HUDEP-2 (cell line): ENCODE measurements around the gene TEX22.

Source experiments
- DNase-seq, 76 experiments: peaks; one replicate each; lab custom pipeline; 2025; ENCODE audit not compliant: unreplicated experiment in 76 of 76; lab: John Stamatoyannopoulos, UW

TEX22 gene

DNA sequence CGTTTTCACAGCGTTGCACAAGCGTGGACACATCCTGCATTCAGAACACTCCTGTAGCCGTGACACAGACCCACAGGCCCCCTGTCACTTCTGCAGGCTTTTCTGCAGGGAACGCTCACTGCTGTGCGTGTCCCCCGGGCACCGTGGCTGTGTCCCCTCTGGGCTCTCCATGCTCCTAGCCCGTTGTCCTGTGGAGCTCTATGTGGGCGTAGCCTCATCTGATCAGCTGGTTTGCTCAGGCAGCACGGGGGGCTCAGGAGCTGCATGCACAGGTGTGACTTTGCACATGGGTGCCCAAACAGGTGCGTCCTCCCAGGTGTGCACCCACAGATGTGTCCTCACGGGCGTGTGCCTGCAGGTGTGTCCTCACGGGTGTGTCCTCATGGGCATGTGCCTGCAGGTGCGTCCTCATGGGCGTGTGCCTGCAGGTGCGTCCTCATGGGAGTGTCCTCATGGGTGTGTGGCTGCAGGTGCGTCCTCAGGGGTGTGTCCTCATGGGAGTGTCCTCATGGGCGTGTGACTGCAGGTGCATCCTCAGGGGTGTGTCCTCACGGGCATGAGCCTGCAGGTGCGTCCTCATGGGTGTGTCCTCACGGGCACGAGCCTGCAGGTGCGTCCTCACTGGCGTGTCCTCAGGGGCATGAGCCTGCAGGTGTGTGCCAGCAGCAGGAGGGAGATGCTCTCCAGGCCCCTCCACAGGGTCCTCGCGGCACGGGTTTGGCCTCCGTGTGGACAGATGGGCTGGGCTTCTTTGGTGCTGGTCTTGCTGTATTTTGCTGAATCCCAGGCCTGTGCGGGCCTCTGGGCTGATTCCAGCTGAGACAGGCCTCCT lies 38.8 kb downstream of the TEX22 start:
- DNase-seq = no peak

DNA sequence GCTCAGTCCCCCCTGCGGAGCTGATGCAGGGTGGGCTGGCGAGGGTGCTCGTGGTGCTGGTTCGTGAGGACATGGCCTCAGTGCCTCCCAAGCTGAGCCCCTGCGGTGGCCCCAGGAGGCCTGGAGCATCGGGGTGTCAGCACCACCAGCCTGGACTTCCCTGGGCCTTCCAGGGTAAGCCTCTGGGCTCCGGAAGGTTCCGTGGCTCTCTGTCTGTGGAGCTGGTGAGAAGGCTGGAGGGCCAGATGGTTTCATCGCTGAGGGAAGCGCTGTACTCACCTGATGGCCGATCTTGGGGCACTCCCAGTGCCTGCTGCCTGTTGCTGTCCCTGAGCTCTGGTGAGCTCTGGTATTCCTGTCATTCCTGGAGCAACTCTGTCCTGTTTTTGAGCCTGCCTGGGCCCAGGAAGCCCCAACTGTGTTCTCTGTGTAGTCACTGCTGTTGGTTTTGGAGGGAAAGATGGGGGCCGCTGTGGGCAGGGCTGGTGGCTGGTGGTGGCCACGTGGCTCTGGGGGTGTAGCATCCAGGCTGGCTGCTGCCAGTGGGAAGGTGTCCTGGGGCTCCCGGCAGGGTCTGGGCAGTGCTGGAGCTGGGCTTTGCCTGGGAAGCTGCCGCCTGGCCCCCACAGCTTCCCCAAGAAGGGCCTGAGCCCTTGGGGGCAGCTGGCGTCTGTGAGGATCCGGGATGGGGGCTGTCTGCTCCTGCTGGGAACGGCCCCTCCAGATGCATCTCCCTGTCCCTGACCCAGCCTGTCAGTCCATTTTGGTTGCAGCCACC lies 39.6 kb downstream of the TEX22 start:
- no peak for DNase-seq

DNA sequence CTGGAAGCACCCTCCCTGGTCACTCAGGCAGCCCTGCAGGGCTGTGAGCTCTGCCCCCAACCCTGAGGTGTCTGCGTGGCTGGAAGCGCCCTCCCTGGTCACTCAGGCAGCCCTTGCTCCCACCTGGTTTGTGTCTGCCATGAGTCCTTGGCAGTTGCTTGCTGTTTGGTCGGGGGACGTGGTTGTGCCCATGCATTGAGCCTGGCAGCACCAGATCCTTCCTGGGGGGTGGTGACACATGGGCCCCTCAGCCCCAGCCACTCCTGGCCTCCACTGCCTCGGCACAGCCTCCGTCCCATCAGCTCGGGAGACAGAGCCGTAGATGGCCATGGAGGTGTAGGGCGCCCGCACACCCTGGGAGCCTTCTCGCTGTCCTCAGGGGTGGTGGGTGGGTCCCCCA lies 40.8 kb downstream of the TEX22 start:
- DNase-seq = no peak

DNA sequence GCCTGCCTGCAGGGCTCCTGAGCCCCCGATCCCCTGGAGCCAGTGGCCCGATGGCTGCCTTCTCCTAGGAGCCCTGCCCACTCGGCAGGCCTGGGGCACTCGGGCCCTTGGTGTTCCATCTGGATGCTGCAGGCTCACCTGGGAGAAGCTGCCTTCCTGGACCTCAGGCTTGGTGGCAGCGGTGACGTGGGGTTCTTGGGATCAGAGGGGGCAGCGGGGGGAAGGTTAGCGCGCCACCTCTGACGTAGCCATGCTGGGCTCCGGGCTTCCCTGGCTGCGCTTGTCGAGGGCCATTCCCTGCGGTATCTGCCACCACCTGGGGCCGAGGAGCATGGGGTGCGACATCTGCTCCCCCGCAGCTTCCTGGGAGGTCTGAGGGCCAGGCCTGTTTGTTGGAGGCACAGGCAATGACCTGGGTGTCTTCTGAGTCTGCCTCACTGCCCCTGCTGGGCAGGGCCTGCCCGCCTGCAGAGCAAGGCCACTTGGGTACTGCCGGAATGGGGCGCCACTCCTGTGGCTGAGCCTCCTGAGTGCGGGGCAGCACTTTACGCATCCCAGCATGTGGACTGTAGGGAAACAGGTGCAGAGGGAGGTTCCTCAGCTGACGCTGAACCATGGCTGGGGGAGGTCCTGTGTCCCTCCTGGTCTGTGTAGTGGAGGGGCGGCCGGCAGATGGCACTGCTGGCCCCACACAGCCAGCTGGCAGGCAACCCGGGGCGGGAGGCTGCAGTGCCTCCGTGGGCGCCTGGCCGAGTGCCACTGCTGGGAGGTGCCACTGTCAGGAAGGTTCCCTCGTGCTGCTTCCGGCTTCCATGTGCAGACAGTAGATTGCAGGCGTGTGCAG lies 41.6 kb downstream of the TEX22 start:
- peak in 69 of 76 experiments; percentile 11 to 96 (median 69) for DNase-seq

DNA sequence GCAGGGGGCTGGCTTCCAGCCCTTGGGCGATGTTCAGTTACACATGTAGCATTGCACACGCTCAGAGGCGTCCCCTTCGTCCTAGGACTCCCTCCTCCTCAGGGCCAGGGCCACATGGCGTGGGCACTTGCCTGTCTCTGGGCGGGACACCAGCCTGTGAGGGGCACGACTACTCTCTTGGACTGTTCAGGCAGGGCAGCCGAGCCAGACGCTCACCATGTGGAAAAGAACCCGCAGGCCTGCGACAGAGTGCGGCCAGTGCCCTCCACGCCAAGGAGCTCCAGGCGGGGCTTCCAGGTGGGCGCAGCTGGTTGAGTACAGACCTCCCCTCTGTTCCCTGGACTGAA lies 42.2 kb downstream of the TEX22 start:
- DNase-seq = no peak

DNA sequence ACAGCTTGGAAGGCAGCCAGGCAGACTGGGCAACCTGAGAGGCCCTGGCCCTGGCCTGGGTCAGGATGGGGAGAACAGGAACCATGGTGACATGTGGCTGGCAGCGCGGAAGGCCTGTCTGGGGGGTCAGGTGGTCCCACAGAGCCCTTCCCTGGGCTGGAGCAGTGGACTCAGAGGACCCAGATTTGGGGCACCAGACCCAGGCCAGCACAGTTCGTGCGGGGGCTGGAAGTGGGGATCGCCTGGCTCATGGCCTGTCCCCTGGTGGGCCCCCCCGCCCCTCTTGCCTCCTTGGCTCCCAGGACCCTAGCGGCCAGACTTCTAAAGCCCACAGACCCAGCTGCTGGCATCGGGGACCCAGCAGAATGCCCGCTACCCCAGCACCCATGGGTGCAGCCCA lies 42.7 kb downstream of the TEX22 start:
- no peak for DNase-seq

DNA sequence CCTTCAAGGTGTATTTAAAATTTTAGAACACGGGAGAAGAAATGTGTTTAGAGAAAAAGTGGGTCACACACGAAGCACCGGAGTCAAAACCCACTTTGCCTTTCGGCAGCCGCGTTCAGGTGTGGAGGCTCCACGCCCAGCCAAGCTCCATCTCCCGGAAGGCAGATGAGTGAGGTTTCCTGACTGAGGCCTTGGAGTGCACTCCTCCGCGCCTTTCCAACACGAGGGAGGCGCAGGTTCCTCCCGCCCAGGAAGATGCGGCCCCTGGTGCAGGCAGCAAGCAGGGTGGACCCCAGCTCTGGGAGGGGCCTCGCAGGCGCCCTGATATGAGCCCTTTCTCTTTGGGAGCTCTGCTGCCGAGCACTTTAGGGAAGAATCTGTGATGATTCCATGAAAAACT lies 43.8 kb downstream of the TEX22 start:
- no peak for DNase-seq

DNA sequence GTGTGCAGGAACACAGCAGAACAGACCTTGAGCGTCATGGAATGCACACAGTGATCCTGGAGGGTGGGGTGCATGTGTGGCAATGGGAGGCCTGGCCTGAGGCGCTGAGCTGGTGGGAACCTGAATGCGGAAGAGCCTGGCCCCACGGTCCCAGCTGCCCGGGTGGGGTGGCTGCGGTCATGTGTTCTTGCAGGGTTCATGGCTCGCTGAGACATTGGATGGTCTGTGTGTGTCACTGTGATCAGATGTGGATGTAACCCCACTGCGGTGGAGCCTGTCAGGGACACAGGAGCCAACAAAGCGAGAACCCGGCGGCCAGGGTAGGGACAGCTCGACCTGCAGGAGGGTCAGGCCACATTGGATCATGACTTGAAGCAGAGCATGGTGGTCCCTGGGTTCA lies 44.5 kb downstream of the TEX22 start:
- no peak for DNase-seq

DNA sequence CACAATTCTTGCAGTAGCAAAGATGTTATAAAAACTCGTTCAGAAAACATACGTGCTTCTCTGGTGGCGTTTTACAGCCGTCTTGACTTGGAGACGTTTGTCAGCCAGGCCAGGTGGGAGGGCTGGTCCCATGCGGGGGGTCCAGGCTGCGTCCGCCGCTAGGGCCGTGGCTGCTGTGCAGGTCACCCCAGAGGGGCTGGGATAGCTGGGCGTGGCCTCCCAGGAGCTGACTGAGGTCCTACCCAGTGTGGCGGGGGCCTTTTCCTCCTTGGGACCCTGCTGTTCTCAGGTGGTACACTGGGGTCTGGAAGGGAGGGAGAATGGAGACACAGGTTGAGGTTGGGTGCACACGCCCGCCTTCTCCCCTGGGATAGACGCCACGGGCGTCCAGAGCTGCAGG lies 46.5 kb downstream of the TEX22 start:
- no peak for DNase-seq

DNA sequence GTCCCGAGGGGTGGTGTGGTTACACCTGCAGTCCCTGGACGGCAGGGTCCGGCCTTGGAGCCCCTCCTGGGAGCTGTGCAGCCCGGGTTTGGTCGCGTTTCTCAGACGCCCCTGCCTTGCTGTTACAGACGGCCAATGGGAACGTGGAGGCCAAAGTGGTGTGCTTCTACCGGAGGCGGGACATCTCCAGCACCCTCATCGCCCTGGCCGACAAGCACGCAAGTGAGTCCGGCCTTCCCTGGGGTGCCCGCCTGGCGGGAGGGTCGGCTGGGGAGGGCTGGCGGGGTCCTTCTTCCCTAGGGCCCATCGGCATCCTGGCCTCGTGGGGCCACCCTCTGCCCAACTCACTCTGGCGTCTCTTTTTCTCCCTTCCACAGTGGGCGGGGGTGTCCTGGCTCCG lies 47.0 kb downstream of the TEX22 start:
- DNase-seq = no peak

DNA sequence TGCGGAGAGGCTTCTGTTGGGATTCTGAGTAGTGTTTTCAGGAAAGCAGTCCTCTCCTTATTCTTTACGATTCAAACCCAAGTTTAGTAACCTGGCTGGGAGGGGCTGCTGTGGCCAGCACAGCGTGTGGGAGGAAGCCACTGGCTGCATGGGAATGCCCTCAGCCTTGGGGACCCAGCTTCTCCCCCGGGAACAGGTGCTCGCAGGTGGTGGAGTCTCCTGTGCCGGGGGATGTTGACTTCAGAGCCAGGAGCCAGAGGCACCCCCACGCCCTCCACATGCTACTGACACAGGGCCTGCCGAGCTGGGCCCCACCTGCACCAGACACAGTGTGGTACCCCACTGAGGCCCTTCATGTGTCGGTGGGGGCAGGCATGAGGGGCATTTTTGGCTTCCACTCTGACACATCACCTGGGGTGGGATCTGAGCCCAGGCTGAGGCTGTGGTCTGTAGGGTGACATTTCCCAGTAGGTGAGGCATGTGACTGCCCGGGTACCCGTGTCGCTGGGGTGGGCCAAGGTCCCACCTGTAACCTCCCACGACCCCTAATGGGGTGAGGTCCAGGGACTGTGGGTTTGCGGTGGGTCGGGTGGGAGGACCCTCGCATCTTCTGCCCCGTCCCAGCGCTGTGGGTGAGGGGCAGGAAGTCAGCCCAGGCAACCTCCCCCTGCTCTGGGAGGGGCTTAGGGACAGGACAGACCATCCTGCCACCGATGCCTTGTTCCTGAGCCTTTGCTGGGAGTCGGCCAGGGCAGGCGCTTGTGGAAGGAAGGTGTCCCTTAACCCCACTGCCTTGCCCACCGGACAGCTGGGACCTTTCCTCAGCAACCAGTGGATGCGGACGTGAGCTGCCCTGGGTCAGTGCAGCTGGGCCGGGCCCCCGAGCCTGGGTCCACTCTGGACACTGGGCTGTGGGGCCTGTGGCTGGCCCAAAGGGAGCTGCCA lies 47.8 kb downstream of the TEX22 start:
- DNase-seq = no peak

DNA sequence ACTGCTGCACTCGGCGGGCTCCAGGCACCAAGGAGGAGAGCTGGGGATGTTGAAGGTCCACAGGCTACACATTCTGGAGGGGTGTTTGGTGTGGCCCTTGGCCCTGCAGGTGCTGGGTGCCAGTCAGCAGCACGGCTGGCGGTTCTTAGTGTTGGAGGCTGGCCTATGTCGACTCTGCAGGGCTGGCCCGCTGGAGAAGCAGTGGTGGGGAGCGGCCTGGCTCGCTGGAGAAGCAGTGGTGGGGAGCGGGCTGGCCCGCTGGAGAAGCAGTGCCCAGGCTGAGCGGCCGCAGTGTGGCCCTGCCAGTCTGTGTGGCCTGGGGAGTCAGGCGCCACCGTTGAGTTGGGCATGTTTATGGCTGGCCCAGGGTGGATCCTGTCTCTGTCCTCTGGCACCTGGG lies 48.6 kb downstream of the TEX22 start:
- no peak for DNase-seq

DNA sequence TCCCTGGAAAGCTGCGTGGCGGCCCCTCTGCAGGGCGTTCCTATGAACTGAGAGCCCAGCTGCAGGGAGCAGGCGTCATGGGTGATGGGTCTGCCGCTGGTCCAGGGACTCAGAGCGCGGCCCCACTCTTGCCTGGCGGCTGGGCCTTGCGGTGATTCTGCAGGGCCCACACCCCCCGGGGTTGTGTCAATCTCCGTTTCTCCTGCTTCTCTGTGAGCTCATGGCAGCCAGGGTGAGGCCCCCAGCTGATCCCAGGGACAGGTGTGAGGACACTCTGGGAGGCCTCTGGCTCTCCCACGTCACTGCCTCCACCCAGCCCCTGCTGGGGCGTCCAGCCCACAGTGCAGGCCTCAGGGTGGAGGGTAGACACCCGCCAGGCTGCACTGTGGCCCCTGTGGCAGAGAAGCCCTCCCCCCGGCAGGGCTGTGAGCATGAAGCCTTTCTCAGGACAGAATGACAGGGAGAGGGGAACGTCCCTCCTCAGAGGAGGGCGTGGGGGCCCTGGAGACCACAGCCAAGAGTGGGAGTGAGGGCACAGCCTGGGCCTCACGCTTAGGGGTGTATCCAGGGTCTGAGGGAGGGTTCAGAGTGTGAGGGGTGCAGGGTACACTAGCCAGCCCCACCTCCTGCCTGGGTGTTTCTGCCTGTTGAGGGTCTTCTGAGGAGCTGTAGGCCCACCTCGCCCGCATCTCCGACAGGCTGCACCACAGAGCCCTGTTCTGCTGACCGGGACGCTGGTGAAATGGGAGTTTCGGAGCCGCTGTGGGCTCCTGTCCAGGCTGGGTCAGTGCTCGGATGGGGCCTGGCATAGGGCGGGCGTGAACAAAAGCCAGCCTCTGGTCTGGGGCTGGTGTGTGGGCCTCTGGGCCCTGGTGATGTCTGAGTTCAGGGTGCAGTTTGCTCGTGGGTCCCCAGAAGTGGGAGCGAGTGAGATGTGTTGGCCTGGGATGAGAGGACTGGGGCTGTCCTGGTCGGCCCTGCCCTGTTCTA lies 49.6 kb downstream of the TEX22 start:
- DNase-seq = no peak

DNA sequence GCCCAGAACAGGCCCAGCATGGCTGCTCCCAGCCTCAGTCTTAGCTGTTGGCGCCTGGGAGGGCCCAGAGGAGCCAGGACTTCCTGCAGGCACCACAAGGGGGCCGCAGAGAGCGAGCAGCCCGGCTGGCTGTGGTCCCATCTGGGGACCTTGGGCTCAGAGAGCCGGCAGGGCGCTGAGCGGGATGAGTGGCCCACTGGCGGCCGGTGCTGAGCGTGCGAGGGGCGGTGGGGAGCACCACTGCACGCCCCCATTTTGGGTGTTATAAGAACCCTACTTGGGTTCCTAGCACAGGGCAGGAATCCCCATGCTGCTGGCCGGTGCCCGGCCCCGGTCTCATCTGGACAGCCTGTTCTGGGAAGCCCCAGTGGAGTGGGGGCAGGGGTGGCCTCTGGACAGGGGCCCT lies 50.4 kb downstream of the TEX22 start:
- peak in 63 of 76 experiments; percentile 6 to 79 (median 49) for DNase-seq

DNA sequence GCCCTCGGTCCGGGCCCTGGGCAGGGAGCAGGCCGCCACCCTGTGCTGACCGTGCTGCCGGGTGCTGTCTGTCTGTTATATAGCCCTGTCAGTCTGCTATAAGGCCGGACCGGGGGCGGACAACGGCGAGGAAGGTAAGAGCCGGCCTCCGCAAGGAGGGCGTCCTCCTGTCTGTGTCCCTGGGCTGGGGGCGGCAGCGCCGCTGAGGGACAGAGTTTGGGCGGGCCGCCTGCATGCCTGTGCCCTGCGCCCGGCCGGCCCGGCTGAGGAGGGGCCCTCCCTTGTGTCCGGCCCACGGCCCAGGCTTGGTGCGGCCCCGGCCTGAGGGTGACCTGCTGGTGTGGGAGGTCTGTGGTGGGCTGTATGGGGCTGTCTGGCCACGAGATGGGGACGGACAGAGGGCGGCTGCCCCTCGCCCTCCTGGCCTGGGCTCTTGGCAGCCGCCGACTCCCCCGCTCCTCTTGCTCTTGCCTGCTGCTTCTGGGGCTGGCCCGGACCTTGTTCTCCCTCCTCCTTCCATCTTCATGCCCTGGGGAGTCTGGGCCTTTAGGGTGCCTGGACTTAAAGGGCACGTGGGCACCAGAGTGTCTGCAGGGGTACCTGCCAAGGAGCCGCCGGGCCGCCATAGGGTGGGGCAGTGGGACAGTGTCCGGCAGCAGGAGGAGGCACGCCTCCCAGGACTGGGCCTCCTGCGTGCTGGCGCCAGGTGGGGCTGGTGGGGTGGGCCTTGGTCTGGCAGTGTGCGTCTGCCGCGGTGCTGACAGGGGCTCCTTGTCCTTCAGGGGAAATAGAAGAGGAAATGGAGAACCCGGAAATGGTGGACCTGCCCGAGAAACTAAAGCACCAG lies 51.2 kb downstream of the TEX22 start:
- DNase-seq = no peak

DNA sequence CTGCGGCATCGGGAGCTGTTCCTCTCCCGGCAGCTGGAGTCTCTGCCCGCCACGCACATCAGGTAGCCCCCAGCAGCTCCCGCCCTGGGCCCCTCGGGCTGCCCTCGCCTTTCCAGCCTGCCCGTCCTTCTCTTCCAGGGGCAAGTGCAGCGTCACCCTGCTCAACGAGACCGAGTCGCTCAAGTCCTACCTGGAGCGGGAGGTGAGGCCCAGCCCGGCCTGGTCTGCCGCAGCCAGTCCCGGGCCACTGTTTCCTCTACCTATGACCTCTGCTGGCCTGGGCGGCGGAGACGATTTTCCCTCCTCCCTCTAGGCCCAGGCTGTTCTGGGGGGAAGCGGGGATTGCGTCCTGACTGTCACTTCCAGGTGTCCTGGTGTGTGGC lies 51.8 kb downstream of the TEX22 start:
- DNase-seq = no peak

DNA sequence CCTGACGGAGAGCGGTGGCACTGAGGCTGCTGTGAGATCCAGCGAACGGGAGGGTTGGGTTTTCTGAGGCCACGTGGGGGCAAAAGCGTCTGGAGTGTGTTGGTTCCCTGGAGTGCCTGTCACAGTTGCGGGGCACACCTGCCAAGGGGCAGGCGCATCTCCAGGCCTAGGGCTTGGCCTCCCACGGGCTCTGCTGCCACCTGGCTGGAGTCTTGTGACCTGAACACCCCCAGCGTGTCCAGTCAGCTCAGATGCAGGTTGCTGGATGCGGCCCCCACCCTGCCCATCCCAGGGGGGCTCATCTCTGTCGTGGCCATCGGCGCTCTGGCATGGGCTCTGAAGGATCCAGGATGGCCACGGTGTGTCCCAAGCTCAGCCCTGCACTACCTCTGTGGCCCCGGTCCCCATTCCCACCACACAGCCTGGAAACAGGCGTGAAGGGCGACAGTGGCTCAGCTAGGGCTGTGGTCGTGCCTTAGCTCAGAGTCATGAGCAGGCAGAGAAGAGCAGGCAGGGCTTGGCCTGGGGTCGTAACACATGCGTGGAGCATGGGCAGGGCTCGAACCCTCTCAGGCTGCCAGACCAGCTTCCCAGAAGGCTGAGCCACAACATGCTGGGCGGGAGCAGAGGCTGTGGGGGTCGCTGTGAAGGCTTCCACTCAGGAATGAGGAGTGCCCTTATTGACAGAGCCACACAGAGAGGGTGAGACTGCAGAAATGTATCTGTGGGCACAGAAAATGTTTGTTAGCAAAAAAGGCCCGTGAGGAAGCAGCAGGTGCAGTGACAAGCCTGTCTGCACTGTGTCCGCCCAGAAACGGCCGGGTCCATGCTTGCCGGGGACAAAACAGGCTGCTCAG lies 52.8 kb downstream of the TEX22 start:
- DNase-seq = no peak
